GM13977 (cell line): ENCODE results near the gene IFNL3.

Source experiments
- DNase-seq: peaks from one replicate; pipeline ENCODE4 v3.0.0; 2012; ENCODE audit warnings: low spot score
- in situ Hi-C: fragments of 300-500 bp; cut with MboI; formaldehyde crosslinking; loops from one replicate; pipeline ENCODE4 v1.12.0; 2022; ENCODE audit warnings: low sequenced_read_pairs, low pct_unique_long_range_greater_than_20kb, mixed read lengths, inconsistent platforms; ENCODE audit not compliant: unreplicated experiment
- TF ChIP-seq, protein P1 (sequence below): IDR thresholded peaks from 2 replicates; pipeline ENCODE4 v1.5.1; 2012; ENCODE audit warnings: mild to moderate bottlenecking, control low read depth; ENCODE audit not compliant: insufficient read depth; ENCODE audit errors: extremely low read depth, missing control alignments

The IFNL3 gene

DNA sequence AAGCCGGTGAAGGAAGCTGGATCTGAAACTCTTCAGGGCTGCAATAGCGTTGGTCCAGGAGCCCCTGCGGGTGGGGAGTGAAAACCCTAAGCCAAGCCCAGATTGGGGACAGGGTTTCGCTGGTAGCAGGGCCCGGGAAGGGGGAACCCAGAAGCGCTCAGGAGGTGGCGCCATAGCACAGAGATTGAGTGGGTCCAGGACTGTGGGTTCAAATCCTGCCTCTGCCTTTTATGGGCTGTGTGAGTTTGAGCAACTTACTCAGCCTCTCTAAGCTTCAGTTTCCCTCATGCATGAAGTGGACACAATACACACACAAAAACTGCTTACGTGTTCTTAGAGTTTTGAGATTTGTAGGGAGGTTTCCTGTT is 32.4 kb downstream of the IFNL3 start:
- in situ Hi-C loops, result no loop called here
- peak; percentile 47 for DNase-seq
- TF ChIP-seq, protein P1, sequence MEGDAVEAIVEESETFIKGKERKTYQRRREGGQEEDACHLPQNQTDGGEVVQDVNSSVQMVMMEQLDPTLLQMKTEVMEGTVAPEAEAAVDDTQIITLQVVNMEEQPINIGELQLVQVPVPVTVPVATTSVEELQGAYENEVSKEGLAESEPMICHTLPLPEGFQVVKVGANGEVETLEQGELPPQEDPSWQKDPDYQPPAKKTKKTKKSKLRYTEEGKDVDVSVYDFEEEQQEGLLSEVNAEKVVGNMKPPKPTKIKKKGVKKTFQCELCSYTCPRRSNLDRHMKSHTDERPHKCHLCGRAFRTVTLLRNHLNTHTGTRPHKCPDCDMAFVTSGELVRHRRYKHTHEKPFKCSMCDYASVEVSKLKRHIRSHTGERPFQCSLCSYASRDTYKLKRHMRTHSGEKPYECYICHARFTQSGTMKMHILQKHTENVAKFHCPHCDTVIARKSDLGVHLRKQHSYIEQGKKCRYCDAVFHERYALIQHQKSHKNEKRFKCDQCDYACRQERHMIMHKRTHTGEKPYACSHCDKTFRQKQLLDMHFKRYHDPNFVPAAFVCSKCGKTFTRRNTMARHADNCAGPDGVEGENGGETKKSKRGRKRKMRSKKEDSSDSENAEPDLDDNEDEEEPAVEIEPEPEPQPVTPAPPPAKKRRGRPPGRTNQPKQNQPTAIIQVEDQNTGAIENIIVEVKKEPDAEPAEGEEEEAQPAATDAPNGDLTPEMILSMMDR, result peak; percentile 67

DNA sequence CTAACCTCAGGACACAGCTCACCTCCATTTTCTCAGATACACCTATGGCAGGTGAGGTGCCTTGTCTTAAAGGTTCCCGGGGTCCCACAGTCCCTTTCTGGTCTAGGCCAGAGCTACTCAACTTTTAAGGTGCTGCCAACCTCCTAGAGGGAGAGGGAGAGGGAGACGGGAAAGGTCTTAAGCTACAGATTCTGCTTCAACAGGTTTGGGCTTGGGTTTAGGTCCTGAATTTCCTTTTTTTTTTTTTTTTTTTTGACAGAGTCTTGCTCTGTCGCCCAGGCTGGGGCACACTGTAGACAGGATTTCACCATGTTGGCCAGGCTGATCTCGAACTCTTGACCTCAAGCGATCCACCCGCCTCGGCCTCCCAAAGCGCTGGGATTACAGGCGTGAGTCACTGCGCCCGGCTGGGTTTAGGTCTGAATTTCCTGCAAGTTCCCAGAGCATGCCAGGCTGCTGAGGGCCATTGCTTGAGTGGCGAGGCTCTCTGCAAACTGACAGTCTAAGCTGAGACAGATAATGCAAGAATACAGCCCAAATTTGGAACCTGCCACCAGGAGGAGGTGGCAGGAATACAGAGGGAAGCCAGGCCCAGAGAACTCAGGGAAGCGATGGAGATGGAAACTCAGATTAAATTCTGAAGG is 33.0 kb downstream of the IFNL3 start:
- no peak for DNase-seq
- TF ChIP-seq, protein P1, result no peak
- in situ Hi-C loops, result no loop called here

DNA sequence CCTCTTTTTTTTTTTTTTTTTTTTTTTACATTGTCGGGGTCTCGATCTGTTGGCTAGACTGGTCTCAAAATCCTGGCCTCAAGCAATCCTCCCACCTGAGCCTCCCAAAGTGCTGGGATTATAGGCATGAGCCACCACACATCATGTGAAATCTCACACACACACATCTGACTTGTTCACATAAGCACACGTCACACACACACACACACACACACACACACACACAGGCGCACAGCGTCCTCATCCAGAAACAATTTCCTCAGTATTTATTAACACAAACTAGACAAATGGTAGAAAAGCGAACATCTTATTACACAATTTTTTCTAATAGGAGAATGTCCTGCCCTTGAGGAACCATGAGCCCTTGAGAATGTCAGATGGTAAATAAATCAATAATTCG is 35.6 kb downstream of the IFNL3 start:
- no peak for DNase-seq
- in situ Hi-C loops, result no loop called here
- TF ChIP-seq, protein P1, result no peak

DNA sequence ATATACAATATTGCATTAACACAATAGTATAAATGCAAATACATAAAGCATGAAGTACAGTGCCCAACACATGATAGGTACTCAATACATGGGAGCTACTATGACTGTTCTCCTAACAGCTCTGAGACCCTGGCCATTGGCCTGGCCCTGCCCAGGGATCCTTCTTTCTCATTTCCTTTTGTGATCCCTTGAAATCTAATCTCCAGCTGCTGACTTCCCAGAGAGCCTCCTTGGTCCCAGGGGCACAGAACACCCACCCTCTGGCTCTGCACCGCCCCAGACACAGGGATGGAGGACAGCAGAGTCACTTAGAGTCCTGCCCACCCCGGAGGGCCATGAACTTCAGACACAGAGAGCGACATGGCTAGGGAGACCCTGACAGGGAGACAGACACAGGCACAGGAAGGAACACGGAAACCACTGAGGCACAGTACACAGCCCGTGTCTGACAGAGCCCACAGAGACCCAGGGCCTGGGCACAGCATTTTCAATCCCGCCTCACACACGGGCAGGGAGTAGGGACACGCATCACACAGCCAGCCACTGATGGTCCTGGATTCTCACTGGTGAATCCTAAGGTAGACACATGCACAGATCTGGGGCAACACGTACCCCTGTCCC is 36.5 kb downstream of the IFNL3 start:
- TF ChIP-seq, protein P1, result no peak
- in situ Hi-C loops, result no loop called here
- no peak for DNase-seq

DNA sequence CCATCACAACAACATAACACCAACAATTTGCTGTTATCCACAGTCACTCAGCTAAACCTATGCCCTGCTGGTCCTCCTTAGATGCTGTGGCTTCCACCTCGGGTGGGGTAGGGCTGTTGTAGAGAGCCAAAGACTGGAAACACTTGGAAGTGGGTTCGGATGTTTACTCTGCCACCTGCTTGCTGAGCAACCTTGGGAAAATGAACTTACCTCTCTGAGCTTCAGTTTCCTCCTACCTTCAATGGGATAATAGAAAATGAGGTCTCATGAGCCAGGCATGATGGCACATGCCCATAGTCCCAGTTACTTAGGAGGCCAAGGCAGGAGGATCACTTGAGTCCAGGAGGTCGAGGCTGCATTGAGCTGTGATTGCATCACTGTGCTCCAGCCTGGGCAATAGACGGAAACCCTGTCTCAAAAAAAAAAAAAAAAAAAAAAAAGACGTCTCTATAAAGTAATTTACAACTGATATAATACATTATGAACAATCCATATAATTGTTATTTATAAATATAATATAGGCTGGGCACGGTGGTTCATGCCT is 37.4 kb downstream of the IFNL3 start:
- no peak for DNase-seq
- TF ChIP-seq, protein P1, result no peak
- in situ Hi-C loops, result no loop called here

DNA sequence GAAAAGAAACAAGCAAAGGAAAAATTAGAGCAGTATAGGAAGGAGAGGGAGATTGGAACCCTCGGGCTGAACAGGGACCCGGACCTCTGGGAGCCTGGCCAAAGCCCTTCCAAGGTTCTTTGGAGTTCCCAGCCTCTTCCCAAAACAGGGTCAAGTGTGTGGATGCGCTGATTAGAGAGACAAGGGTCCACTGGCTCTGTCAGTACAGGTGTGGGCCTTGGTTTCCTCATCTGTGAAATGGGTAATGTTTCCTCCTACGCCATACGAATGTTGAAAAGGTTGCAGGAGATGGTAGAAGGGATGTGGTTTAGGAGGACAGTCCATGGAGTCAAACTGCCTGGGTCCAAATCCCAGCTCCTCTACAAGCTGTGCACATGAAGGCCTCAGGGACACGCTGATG is 38.7 kb downstream of the IFNL3 start:
- in situ Hi-C loops, result no loop called here
- no peak for DNase-seq
- TF ChIP-seq, protein P1, result no peak
